ENCODE measurements around the gene PANX2. TPM values are rescaled to one million over a fixed set of nuclear protein-coding genes. Genes with fewer than 3 reads are reported as not detected.

Gene PANX2
- total and polyA plus RNA-seq, 2 of the 13 experiments (the other 11 are each of a cell fraction or from before 2014, with no cell fraction given), result 0.15 to 1.1 TPM

DNA sequence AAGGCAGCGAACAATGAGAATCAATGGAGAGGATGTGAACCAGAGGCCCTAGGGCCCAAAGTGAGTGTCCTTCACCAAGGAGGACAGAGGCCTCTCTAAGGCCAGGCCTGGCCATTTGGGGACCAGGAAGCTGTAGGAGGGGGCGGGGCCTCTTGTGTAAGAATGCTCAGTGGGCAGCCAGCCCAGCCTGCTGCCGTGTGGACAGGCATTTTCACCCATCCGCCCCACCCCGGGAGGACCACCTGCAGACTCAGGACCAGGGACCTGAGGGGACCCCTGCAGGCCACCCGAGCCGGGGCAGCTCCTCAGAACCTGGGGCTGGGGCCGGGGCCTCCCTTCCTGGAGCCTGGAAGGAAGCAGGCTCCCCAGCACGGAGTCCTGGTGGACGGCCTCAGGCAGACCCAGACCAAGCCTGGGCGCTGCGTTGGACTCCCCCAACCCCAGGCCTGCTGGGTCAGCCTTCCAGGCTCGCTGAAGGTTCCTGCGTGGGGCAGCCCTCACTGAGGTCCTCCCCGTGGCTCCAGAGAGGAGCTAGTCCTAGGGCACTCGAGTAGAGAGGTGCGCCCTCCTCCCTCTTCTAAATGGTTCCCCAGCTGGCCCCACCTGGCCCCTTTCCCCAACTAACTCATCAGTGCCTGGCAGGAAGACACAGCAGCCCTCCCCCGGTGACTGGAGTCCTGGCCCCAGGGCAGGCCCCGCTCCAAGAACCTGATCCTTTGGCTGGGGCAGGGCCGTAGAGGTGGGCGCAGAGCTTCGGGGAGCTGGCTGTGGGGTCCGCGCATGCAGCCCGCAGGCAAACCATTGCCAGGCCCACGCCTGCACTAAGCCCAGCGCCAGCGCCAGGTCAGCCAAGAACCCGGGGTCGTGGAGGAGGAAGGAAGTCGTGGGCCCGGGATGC, 13.7 kb downstream of the PANX2 start (continued):
- TF ChIP-seq, protein P1, sequence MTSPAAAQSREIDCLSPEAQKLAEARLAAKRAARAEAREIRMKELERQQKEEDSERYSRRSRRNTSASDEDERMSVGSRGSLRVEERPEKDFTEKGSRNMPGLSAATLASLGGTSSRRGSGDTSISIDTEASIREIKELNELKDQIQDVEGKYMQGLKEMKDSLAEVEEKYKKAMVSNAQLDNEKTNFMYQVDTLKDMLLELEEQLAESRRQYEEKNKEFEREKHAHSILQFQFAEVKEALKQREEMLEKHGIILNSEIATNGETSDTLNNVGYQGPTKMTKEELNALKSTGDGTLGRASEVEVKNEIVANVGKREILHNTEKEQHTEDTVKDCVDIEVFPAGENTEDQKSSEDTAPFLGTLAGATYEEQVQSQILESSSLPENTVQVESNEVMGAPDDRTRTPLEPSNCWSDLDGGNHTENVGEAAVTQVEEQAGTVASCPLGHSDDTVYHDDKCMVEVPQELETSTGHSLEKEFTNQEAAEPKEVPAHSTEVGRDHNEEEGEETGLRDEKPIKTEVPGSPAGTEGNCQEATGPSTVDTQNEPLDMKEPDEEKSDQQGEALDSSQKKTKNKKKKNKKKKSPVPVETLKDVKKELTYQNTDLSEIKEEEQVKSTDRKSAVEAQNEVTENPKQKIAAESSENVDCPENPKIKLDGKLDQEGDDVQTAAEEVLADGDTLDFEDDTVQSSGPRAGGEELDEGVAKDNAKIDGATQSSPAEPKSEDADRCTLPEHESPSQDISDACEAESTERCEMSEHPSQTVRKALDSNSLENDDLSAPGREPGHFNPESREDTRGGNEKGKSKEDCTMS (CRISPR knock-in tag; conservative IDR thresholded peaks at IDR 0.05), result no peak
- no peak for TF ChIP-seq KAT2B (IDR thresholded peaks at IDR 0.05; ENCODE audit: borderline replicate concordance, low read depth, low read length)
- TF ChIP-seq KAT8 (CRISPR knock-in tag; IDR thresholded peaks at IDR 0.05), result peak; percentile 65
- TF ChIP-seq, protein P2, sequence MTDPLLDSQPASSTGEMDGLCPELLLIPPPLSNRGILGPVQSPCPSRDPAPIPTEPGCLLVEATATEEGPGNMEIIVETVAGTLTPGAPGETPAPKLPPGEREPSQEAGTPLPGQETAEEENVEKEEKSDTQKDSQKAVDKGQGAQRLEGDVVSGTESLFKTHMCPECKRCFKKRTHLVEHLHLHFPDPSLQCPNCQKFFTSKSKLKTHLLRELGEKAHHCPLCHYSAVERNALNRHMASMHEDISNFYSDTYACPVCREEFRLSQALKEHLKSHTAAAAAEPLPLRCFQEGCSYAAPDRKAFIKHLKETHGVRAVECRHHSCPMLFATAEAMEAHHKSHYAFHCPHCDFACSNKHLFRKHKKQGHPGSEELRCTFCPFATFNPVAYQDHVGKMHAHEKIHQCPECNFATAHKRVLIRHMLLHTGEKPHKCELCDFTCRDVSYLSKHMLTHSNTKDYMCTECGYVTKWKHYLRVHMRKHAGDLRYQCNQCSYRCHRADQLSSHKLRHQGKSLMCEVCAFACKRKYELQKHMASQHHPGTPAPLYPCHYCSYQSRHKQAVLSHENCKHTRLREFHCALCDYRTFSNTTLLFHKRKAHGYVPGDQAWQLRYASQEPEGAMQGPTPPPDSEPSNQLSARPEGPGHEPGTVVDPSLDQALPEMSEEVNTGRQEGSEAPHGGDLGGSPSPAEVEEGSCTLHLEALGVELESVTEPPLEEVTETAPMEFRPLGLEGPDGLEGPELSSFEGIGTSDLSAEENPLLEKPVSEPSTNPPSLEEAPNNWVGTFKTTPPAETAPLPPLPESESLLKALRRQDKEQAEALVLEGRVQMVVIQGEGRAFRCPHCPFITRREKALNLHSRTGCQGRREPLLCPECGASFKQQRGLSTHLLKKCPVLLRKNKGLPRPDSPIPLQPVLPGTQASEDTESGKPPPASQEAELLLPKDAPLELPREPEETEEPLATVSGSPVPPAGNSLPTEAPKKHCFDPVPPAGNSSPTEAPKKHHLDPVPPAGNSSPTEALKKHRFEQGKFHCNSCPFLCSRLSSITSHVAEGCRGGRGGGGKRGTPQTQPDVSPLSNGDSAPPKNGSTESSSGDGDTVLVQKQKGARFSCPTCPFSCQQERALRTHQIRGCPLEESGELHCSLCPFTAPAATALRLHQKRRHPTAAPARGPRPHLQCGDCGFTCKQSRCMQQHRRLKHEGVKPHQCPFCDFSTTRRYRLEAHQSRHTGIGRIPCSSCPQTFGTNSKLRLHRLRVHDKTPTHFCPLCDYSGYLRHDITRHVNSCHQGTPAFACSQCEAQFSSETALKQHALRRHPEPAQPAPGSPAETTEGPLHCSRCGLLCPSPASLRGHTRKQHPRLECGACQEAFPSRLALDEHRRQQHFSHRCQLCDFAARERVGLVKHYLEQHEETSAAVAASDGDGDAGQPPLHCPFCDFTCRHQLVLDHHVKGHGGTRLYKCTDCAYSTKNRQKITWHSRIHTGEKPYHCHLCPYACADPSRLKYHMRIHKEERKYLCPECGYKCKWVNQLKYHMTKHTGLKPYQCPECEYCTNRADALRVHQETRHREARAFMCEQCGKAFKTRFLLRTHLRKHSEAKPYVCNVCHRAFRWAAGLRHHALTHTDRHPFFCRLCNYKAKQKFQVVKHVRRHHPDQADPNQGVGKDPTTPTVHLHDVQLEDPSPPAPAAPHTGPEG (CRISPR knock-in tag; IDR thresholded peaks at IDR 0.05), result no peak
- TF ChIP-seq ZFX (CRISPR knock-in tag; IDR thresholded peaks at IDR 0.05; ENCODE audit: low read depth), result peak; percentile 68
- no peak for TF ChIP-seq ZFP36L1 (CRISPR knock-in tag; IDR thresholded peaks at IDR 0.05)
- no peak for TF ChIP-seq NFE2L1 (CRISPR knock-in tag; IDR thresholded peaks at IDR 0.05; ENCODE audit: borderline replicate concordance)
- peak; percentile 42; the same call in 1 of the 2 replicates for TF ChIP-seq POLR2G (IDR thresholded peaks at IDR 0.05; ENCODE audit: low read depth, low read length)
- no peak for TF ChIP-seq MEIS2 (CRISPR knock-in tag; IDR thresholded peaks at IDR 0.05)
- peak; percentile 48 for TF ChIP-seq SAP130 (CRISPR knock-in tag; IDR thresholded peaks at IDR 0.05; ENCODE audit: low read depth)
- TF ChIP-seq TAF1 (CRISPR knock-in tag; IDR thresholded peaks at IDR 0.05), result peak; percentile 9; the same call in 1 of the 2 replicates
- no peak for TF ChIP-seq NPAS2 (CRISPR knock-in tag; IDR thresholded peaks at IDR 0.05; ENCODE audit: borderline replicate concordance)
- peak in 1 of 2 experiments; percentile 49; a peak in 1 of 4 replicates for TF ChIP-seq POLR2A (IDR thresholded peaks at IDR 0.05; ENCODE audit: insufficient read depth in 1 of 2, low read depth in 2 of 2, low read length in 2 of 2)
- TF ChIP-seq SALL1 (CRISPR knock-in tag; IDR thresholded peaks at IDR 0.05), result peak; percentile 7; the same call in 1 of the 2 replicates
- no peak for TF ChIP-seq STAG1 (CRISPR knock-in tag; IDR thresholded peaks at IDR 0.05)
- TF ChIP-seq DNMT1 (CRISPR knock-in tag; IDR thresholded peaks at IDR 0.05), result no peak
- TF ChIP-seq, protein P3, sequence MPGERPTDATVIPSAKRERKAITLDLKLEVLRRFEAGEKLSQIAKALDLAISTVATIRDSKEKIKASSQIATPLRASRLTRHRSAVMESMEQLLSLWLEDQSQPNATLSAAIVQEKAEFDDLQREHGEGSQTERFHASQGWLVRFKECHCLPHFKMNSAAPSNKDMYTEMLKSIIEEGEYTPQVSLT (CRISPR knock-in tag; IDR thresholded peaks at IDR 0.05; ENCODE audit: borderline replicate concordance, low read depth), result no peak
- TF ChIP-seq, protein P4, sequence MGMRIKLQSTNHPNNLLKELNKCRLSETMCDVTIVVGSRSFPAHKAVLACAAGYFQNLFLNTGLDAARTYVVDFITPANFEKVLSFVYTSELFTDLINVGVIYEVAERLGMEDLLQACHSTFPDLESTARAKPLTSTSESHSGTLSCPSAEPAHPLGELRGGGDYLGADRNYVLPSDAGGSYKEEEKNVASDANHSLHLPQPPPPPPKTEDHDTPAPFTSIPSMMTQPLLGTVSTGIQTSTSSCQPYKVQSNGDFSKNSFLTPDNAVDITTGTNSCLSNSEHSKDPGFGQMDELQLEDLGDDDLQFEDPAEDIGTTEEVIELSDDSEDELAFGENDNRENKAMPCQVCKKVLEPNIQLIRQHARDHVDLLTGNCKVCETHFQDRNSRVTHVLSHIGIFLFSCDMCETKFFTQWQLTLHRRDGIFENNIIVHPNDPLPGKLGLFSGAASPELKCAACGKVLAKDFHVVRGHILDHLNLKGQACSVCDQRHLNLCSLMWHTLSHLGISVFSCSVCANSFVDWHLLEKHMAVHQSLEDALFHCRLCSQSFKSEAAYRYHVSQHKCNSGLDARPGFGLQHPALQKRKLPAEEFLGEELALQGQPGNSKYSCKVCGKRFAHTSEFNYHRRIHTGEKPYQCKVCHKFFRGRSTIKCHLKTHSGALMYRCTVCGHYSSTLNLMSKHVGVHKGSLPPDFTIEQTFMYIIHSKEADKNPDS (CRISPR knock-in tag; IDR thresholded peaks at IDR 0.05), result no peak

Data from HepG2 (cell line).